ENCODE results near the gene DGKZ. TPM values are rescaled to one million over a fixed set of nuclear protein-coding genes. Genes with fewer than 3 reads are reported as not detected.
A peak's percentile ranks its signal among the peaks of the same experiment; 100 is the strongest.

Gene DGKZ
- total and polyA plus RNA-seq, 4 donors = 15.8 to 61.1 (median 34.8) TPM

GRCh38 chr11:46359953-46360352, 12.7 kb downstream of the DGKZ start:
- no peaks in the 10 kb centered on the region for H3K9me3 ChIP-seq (ENCODE audit: control insufficient read depth, low read length)
- H3K36me3 ChIP-seq (ENCODE audit: control insufficient read depth in 1 of 2, insufficient read depth in 2 of 2, low read length in 1 of 2) = no peaks in the 10 kb centered on the region
- 55 to 60% methylated on average over 1 of the region's 1 CpG for WGBS, 2 donors
- ATAC-seq (ENCODE audit: low FRiP score) (no peak), DNase-seq (no peak)
- H3K27ac ChIP-seq (ENCODE audit: low read depth in 1 of 2, low read length in 2 of 2) = no peak overlapping the region
- H3K4me1 ChIP-seq (ENCODE audit: control insufficient read depth in 1 of 2, insufficient read depth in 2 of 2, low read length in 2 of 2) = no peaks in the 10 kb centered on the region
- intact Hi-C loops (cut with DNase I) = no loop called here
- H3K4me3 ChIP-seq (ENCODE audit: low read length in 2 of 2) = no peak overlapping the region
- H3K27me3 ChIP-seq (ENCODE audit: control insufficient read depth in 1 of 2, insufficient read depth in 2 of 2, low read length in 1 of 2) = no peaks in the 10 kb centered on the region

DNA sequence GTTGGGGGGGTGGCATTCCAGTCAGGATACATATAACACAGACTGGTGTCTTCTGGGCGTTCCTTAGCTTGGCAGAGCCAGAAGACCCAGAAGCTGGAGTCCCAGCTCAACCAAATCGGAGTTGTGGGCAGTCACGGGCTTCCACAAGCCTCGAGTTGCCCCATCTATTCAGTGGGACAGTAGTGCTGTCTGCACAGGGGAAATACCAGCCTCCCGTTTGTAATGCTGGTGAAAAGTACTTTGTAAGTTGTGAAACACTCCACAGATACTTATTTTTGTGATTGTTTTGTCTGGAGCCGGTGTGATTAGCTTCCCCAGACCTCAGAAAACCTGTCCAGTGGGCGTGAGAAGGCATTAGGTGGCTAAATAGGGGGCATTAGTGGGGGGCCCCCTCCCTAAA, 13.6 kb downstream of the DGKZ start:
- DNase-seq (no peak), ATAC-seq (ENCODE audit: low FRiP score) (no peak)
- intact Hi-C loops (cut with DNase I) = no loop called here
- Histone ChIP-seq H3K4me3 (ENCODE audit: low read length in 2 of 2) (no peak overlapping the region), H3K36me3 (ENCODE audit: control insufficient read depth in 1 of 2, insufficient read depth in 2 of 2, low read length in 1 of 2) (no peaks in the 10 kb centered on the region), H3K27ac (ENCODE audit: low read depth in 1 of 2, low read length in 2 of 2) (peak overlapping the region in 1 of 2 donors; percentile 45), H3K9me3 (ENCODE audit: control insufficient read depth, low read length) (no peaks in the 10 kb centered on the region), H3K4me1 (ENCODE audit: control insufficient read depth in 1 of 2, insufficient read depth in 2 of 2, low read length in 2 of 2) (no peaks in the 10 kb centered on the region), H3K27me3 (ENCODE audit: control insufficient read depth in 1 of 2, insufficient read depth in 2 of 2, low read length in 1 of 2) (no peaks in the 10 kb centered on the region)
- 42 to 44% methylated on average over 7 of the region's 7 CpGs for WGBS, 2 donors

DNA sequence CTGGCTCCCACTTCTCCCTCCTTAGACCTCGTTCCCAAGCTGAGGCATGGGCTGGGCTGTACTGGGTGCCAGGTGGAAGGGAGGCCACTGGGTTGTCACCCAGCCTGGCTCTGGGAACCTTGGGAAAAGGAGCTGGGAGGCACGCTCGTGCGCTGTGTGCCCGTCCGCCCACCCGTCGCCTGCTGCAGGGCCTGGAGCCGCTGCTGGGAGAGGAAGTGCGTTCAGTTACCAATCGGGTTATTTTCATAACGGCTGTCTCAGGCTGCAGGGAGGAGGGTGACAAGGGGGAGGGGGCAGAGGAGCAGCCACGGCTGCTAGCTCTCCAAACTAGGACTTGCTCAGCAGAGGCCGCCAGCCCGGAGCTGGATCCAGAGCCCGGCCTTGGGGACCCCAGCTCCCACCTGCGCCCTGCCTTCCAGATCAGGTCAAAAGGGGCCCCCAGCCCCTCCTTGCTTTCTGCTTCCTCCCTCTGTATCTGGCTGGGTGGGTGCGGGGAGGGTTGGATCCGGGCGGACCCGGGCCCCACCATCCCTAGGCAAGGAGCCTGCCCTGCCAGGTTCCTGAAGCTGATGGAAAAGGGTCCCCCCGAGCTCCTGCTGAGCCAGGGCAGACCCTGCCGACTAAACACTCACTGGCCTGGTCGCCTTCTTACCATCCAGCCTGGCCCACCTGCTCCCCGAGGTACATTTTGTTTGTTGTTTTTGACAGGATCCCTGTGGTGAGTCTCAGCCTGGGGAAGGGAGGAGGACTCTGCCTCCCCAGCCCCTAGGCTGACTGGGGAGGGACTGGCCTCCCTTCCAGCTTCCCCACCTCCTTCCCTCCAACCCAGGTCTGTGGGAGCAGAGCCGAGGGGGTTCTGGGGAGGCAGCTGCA, 14.3 kb downstream of the DGKZ start:
- no peaks in the 10 kb centered on the region for H3K4me1 ChIP-seq (ENCODE audit: control insufficient read depth in 1 of 2, insufficient read depth in 2 of 2, low read length in 2 of 2)
- intact Hi-C loops (cut with DNase I) = no loop called here
- 6 to 7% methylated on average over 25 to 26 of the region's 26 CpGs for WGBS, 2 donors

GRCh38 chr11:46362156-46363030, 15.1 kb downstream of the DGKZ start:
- Histone ChIP-seq H3K36me3 (ENCODE audit: control insufficient read depth in 1 of 2, insufficient read depth in 2 of 2, low read length in 1 of 2) (no peaks in the 10 kb centered on the region), H3K4me1 (ENCODE audit: control insufficient read depth in 1 of 2, insufficient read depth in 2 of 2, low read length in 2 of 2) (no peaks in the 10 kb centered on the region), H3K9me3 (ENCODE audit: control insufficient read depth, low read length) (no peaks in the 10 kb centered on the region), H3K27ac (ENCODE audit: low read depth in 1 of 2, low read length in 2 of 2) (no peak overlapping the region), H3K27me3 (ENCODE audit: control insufficient read depth in 1 of 2, insufficient read depth in 2 of 2, low read length in 1 of 2) (no peaks in the 10 kb centered on the region), H3K4me3 (ENCODE audit: low read length in 2 of 2) (no peak overlapping the region)
- no peak for DNase-seq
- ATAC-seq (ENCODE audit: low FRiP score) = no peak
- intact Hi-C loops (cut with DNase I) = no loop called here
- 83 to 84% methylated on average over 20 of the region's 20 CpGs for WGBS, 2 donors

More for the DNA sequence above, 14.3 kb downstream of the DGKZ start:
- ATAC-seq (ENCODE audit: low FRiP score) (peak; percentile 81), DNase-seq (peak; percentile 84 to 87)
- Histone ChIP-seq H3K27ac (ENCODE audit: low read depth in 1 of 2, low read length in 2 of 2) (peak overlapping the region in 1 of 2 donors; percentile 45), H3K9me3 (ENCODE audit: control insufficient read depth, low read length) (no peaks in the 10 kb centered on the region), H3K27me3 (ENCODE audit: control insufficient read depth in 1 of 2, insufficient read depth in 2 of 2, low read length in 1 of 2) (no peaks in the 10 kb centered on the region), H3K36me3 (ENCODE audit: control insufficient read depth in 1 of 2, insufficient read depth in 2 of 2, low read length in 1 of 2) (no peaks in the 10 kb centered on the region), H3K4me3 (ENCODE audit: low read length in 2 of 2) (no peak overlapping the region)

DNA sequence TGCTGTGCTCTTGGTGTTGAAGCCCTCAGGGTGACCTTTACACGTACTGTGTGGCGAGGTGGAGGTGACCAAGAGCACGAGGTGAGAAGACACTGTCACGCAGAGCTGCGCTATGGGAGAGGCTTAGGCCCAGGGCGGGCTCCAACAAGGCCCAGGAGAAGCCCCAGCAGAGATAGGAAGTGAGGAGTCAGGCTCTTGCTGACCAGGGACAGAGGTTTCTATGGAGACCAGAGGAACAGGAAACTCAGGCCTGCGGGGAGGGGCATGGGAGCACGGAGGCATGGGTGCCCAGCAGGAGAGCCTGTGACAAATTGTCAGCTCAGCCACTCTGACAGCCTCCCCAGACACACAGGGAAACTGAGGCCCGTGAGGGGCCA, 15.8 kb downstream of the DGKZ start:
- H3K4me1 ChIP-seq (ENCODE audit: control insufficient read depth in 1 of 2, insufficient read depth in 2 of 2, low read length in 2 of 2) = no peaks in the 10 kb centered on the region
- H3K36me3 ChIP-seq (ENCODE audit: control insufficient read depth in 1 of 2, insufficient read depth in 2 of 2, low read length in 1 of 2) = no peaks in the 10 kb centered on the region
- H3K9me3 ChIP-seq (ENCODE audit: control insufficient read depth, low read length) = no peaks in the 10 kb centered on the region
- peak; percentile 78 to 88 for DNase-seq
- H3K27ac ChIP-seq (ENCODE audit: low read depth in 1 of 2, low read length in 2 of 2) = no peak overlapping the region
- WGBS, 2 donors = 72 to 73% methylated on average over 8 to 9 of the region's 9 CpGs
- H3K4me3 ChIP-seq (ENCODE audit: low read length in 2 of 2) = no peak overlapping the region
- intact Hi-C loops (cut with DNase I) = no loop called here
- ATAC-seq (ENCODE audit: low FRiP score) = peak; percentile 41
- H3K27me3 ChIP-seq (ENCODE audit: control insufficient read depth in 1 of 2, insufficient read depth in 2 of 2, low read length in 1 of 2) = no peaks in the 10 kb centered on the region

- no peaks in the 10 kb centered on the region for H3K4me1 ChIP-seq (ENCODE audit: control insufficient read depth in 1 of 2, insufficient read depth in 2 of 2, low read length in 2 of 2)
Measured at GRCh38 chr11:46363455-46364005, 16.3 kb downstream of the DGKZ start.

GRCh38 chr11:46364056-46364455, 16.8 kb downstream of the DGKZ start:
- WGBS, 2 donors = 90 to 94% methylated on average over 9 of the region's 9 CpGs
- Histone ChIP-seq H3K9me3 (ENCODE audit: control insufficient read depth, low read length) (no peaks in the 10 kb centered on the region), H3K4me1 (ENCODE audit: control insufficient read depth in 1 of 2, insufficient read depth in 2 of 2, low read length in 2 of 2) (no peaks in the 10 kb centered on the region), H3K27ac (ENCODE audit: low read depth in 1 of 2, low read length in 2 of 2) (no peak overlapping the region), H3K27me3 (ENCODE audit: control insufficient read depth in 1 of 2, insufficient read depth in 2 of 2, low read length in 1 of 2) (no peaks in the 10 kb centered on the region), H3K36me3 (ENCODE audit: control insufficient read depth in 1 of 2, insufficient read depth in 2 of 2, low read length in 1 of 2) (no peaks in the 10 kb centered on the region), H3K4me3 (ENCODE audit: low read length in 2 of 2) (no peak overlapping the region)
- DNase-seq = no peak
- intact Hi-C loops (cut with DNase I) = no loop called here
- no peak for ATAC-seq (ENCODE audit: low FRiP score)

More at GRCh38 chr11:46363455-46364005, 16.3 kb downstream of the DGKZ start:
- intact Hi-C loops (cut with DNase I) = no loop called here
- H3K9me3 ChIP-seq (ENCODE audit: control insufficient read depth, low read length) = no peaks in the 10 kb centered on the region
- H3K4me3 ChIP-seq (ENCODE audit: low read length in 2 of 2) = no peak overlapping the region
- H3K36me3 ChIP-seq (ENCODE audit: control insufficient read depth in 1 of 2, insufficient read depth in 2 of 2, low read length in 1 of 2) = no peaks in the 10 kb centered on the region
- no peaks in the 10 kb centered on the region for H3K27me3 ChIP-seq (ENCODE audit: control insufficient read depth in 1 of 2, insufficient read depth in 2 of 2, low read length in 1 of 2)
- ATAC-seq (ENCODE audit: low FRiP score) (peak; percentile 10), DNase-seq (peak in 1 of 2 donors; percentile 75)
- H3K27ac ChIP-seq (ENCODE audit: low read depth in 1 of 2, low read length in 2 of 2) = no peak overlapping the region
- 81 to 82% methylated on average over 18 to 21 of the region's 21 CpGs for WGBS, 2 donors

DNA sequence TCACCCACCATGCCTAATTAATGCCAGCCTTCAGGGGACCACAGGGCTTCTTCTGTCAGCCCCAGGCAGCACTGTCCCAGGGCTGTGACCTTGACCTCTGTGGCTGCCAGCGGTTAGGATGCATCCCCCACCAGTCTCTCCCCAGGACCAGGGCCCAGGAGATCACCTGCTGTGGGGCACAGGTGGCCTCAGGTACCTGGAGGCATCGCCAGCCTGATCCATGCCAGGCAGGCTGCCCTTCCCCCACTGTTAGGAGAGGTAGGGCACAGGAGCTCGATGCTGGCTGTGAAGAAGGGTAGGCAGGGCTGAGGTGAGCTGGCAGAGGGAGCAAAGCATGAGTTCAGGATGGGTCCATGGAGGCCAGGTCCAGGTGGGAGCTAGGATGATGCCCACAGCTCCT, 17.5 kb downstream of the DGKZ start:
- DNase-seq (no peak), ATAC-seq (ENCODE audit: low FRiP score) (no peak)
- no peak overlapping the region for H3K4me3 ChIP-seq (ENCODE audit: low read length in 2 of 2)
- H3K9me3 ChIP-seq (ENCODE audit: control insufficient read depth, low read length) = no peaks in the 10 kb centered on the region
- WGBS, 2 donors = 90% methylated on average over 3 of the region's 3 CpGs
- H3K27ac ChIP-seq (ENCODE audit: low read depth in 1 of 2, low read length in 2 of 2) = no peak overlapping the region
- no peaks in the 10 kb centered on the region for H3K27me3 ChIP-seq (ENCODE audit: control insufficient read depth in 1 of 2, insufficient read depth in 2 of 2, low read length in 1 of 2)
- intact Hi-C loops (cut with DNase I) = no loop called here
- H3K36me3 ChIP-seq (ENCODE audit: control insufficient read depth in 1 of 2, insufficient read depth in 2 of 2, low read length in 1 of 2) = no peaks in the 10 kb centered on the region
- H3K4me1 ChIP-seq (ENCODE audit: control insufficient read depth in 1 of 2, insufficient read depth in 2 of 2, low read length in 2 of 2) = no peaks in the 10 kb centered on the region
